ENCODE data around the gene TRAPPC12.
"Not testable (repeated sequence)": the region's sequence is repeated elsewhere in the genome, so short reads cannot be mapped to it uniquely, and the experiment has no call there.

The TRAPPC12 gene

DNA sequence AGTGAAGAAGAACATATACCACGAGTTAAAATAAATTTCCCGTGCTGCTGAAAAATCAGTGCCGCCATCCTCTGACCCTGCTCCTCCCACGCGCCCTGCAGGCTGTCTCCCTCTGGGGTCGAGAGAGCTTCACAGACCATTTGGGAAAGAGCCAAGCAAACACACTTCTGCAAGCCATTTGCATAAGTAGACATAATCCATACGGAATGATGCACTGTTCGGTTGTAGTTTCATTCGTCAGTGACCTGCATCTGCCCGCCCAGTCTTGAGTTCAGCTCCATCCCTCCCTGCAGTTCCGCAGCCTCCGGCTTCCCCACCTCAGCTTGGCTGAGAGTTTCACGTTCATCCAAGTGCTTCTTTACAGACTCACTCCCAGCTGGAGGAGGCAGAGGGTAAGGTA lies 69.6 kb downstream of the TRAPPC12 start:
- H3K27ac ChIP-seq = no peak overlapping the region
- no peak for TF ChIP-seq CTCF (IDR thresholded peaks at IDR 0.05)
- TF ChIP-seq ZFX (IDR thresholded peaks at IDR 0.05; ENCODE audit: borderline replicate concordance) = no peak

- H3K27ac ChIP-seq = no peak overlapping the region
- TF ChIP-seq CTCF (IDR thresholded peaks at IDR 0.05) (no peak), ZFX (IDR thresholded peaks at IDR 0.05; ENCODE audit: borderline replicate concordance) (no peak)
Measured at GRCh38 chr2:3449936-3450335, 70.4 kb downstream of the TRAPPC12 start.

DNA sequence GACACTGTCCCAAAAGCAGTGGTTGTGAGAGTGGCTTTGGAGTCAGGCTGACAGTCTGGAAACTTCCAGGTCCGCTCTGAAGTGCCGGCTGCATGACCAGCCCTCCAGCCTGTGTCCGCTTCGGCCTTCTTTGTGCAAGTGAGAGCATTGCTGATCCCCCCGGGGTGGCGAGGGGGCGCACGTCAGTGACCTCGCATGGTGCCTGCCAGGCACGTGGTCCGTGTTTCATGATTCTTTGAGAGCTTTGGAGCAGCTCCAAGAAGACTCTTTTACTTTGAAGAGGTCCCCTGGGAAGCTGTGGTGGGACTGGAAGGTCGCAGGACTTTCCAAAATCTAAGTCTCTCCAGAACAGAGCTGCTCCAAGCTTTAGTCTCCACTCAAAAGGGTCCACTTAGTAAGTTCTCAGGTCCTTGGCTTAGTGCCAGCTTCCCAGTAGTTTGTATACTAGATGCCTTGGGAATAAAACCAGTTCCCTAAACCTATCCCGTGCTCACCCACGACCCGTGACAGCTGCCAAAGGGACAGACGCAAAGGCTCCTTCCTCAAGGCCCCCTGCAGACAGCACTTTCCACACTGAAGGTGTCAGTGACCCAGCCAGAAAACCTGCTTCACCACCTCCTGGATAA lies 71.0 kb downstream of the TRAPPC12 start:
- no peak overlapping the region for H3K27ac ChIP-seq
- TF ChIP-seq CTCF (IDR thresholded peaks at IDR 0.05) (no peak), ZFX (IDR thresholded peaks at IDR 0.05; ENCODE audit: borderline replicate concordance) (no peak)

GRCh38 chr2:3451169-3451568 lies 71.7 kb downstream of the TRAPPC12 start:
- H3K27ac ChIP-seq = no peak overlapping the region
- TF ChIP-seq CTCF (IDR thresholded peaks at IDR 0.05) (no peak), ZFX (IDR thresholded peaks at IDR 0.05; ENCODE audit: borderline replicate concordance) (no peak)

DNA sequence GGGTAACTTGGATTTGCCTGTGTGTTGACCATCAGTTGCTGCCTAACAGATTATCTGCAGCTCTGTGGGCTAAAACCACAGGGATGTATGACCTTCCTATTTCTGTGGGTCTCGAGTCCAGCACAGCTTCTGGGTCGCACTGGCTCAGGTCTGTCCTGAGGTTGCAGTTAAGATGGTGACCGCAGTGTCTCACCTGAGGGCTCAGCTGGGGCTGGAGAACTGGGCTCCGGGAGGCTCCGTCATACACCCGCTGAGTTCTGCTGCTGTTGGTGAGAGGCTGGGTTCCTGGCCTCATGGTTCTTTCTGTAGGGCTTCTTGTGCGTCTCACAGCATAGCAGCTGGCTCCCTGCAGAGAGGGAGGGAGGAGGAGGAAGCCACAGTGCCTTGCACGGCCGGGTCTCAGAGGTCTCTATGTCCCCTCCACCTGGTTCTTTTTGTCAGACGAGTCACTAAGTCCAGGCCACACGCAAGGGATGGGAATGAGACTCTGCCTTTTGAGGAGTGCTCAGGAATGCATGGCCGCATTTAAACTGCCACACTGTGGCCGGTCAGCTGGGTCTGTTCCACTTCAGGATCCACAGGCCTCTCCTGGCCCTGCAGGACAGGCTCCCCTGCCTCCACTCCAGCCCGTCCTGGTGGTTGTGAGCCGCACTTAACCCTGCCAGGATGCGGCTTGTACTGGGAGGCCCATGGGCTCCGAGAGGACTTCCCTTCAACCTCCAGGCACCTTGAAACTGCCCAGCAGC lies 72.6 kb downstream of the TRAPPC12 start:
- H3K27ac ChIP-seq = no peak overlapping the region
- TF ChIP-seq CTCF (IDR thresholded peaks at IDR 0.05) (no peak), ZFX (IDR thresholded peaks at IDR 0.05; ENCODE audit: borderline replicate concordance) (no peak)

DNA sequence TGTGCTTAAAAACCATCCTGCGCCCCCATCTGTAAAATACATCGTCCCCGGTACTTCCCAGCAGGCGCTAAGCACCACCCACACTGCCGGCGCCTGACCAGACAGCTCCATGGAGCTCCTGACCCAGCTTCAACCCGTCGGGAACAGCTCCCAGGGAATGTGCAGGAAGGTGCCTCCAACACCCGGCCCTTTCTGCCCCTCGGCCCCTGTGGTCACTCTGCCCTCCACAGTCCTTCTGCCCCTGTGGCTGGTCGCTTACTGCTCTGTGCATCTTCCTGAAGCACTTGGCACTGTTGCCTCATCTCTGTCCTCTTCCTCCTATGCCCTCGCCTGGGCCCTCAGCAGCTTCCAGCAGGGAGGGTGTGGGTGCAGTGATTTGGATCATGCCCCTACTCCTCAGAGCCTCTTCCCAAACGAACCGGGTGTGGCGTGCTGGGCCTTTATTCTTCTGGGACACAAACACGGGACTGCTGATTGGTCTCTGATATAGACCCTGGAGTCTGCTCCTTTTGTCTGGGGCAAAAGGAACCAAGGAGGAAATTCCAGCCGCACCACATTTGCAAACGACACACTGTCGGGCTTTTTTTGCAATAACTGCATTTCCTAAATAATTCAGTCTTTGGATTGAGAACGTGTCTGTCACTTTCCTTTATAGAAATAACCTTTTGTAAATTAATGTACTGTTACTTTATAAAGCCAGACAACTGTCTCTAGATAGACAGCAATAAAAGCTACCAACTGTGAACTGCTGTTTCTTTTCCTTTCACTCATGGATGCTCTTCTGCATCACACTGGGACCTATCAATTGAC lies 73.9 kb downstream of the TRAPPC12 start:
- H3K27ac ChIP-seq = no peak overlapping the region
- TF ChIP-seq ZFX (IDR thresholded peaks at IDR 0.05; ENCODE audit: borderline replicate concordance) (no peak), CTCF (IDR thresholded peaks at IDR 0.05) (no peak)

DNA sequence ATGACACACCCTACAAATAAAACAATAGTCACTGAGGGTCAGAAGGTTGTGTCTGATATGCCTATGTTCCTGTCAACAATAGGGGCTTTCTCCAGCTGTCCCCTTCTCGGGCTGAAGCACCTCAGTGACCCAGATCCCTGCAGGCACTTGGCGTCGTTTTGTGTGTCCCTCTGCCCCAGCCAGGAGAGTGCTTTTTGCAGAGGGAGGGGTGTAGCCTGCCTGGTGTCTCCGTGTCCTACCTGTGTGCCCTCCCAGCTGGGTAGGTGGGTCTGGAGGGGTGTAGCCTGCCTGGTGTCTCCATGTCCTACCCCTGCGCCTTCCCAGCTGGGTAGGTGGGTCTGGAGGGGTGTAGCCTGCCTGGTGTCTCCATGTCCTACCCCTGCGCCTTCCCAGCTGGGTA lies 74.5 kb downstream of the TRAPPC12 start:
- not testable (repeated sequence) for H3K27ac ChIP-seq

Measured in 22Rv1 (cell line).